Heart right ventricle (tissue), 16 donors: ENCODE measurements around the gene KRTAP22-1. TPM values are rescaled to one million over a fixed set of nuclear protein-coding genes. Genes with fewer than 3 reads are reported as not detected.

Source experiments
- ATAC-seq, 8 donors: fragments of 200-7000 bp; cut with Tn5 transposase; one replicate each; pipeline ENCODE4 v1.9.1; 2020; ENCODE audit warnings: mild to moderate bottlenecking in 8 of 8, moderate library complexity in 8 of 8, moderate number of reproducible peaks in 1 of 8
- DNase-seq, 2 donors: peaks; one replicate each; pipeline ENCODE4 v3.0.0-alpha.2; 2020
- H3K27ac ChIP-seq, 10 donors: fragments of 200-600 bp; sonication (generic) in 2 of 10; one replicate each; pipeline versions ENCODE4 v1.5.0 to v1.8.0; 2020 to 2022; ENCODE audit warnings: mild to moderate bottlenecking in 3 of 10
- H3K27me3 ChIP-seq, 7 donors: fragments of 200-600 bp; one replicate each; pipeline ENCODE4 v1.8.0; 2021 to 2022; ENCODE audit warnings: mild to moderate bottlenecking in 2 of 7
- H3K36me3 ChIP-seq, 9 donors: fragments of 200-600 bp; sonication (generic) in 1 of 9; one replicate each; pipeline versions ENCODE4 v1.5.0 to v1.8.0; 2020 to 2022; ENCODE audit warnings: mild to moderate bottlenecking in 2 of 9
- H3K4me1 ChIP-seq, 9 donors: fragments of 200-600 bp; sonication (generic) in 1 of 9; one replicate each; pipeline versions ENCODE4 v1.5.0 to v1.8.0; 2020 to 2022; ENCODE audit warnings: mild to moderate bottlenecking in 4 of 9
- H3K4me3 ChIP-seq, 10 donors: fragments of 200-600 bp; sonication (generic) in 2 of 10; one replicate each; pipeline versions ENCODE4 v1.5.0 to v1.8.0; 2020 to 2022; ENCODE audit warnings: mild to moderate bottlenecking in 7 of 10, moderate library complexity in 2 of 10
- H3K9me3 ChIP-seq, 11 donors: fragments of 200-600 bp in 10 of 11; sonication (generic) in 2 of 11; one replicate each; pipeline versions ENCODE4 v1.5.0 to v1.8.0; 2013 to 2022; ENCODE audit warnings: mild to moderate bottlenecking in 2 of 11, control low read depth in 1 of 11, moderate library complexity in 1 of 11
- CTCF ChIP-seq, 9 donors: fragments of 200-600 bp; sonication (generic) in 2 of 9; IDR thresholded peaks; one replicate each; pipeline versions ENCODE4 v1.5.0 to v1.8.0; 2021 to 2022; ENCODE audit warnings: antibody characterized with exemption in 9 of 9, mild to moderate bottlenecking in 5 of 9, moderate library complexity in 1 of 9
- WGBS, 2 donors: extraction: QIAGEN DNeasy Blood & Tissue Kit; methylation state at CpG; one replicate each; pipeline ENCODE4 v1.1.7; 2013; ENCODE audit warnings: inconsistent platforms in 1 of 2; 5-methylcytosine and 5-hydroxymethylcytosine counted together
- intact Hi-C, 10 donors: fragments of 100-400 bp; cut with DNase I; formaldehyde crosslinking; loops; one replicate each; pipeline versions ENCODE4 v1.11.1 to v1.14.2; 2022
- polyA plus RNA-seq, 2 donors: library from polyadenylated mRNA; stranded (reverse); fragments of 200-250 nt; gene quantifications; one replicate each; pipeline ENCODE4 v1.2.3, GENCODE V29; 2013
- total RNA-seq, 10 donors: library from RNA; stranded (reverse); fragmentation: NEBNext Ultra II Directional in 3 of 10; extraction: Animal tissue kit (Norgen Biotek cat#: 25700) in 3 of 10; gene quantifications; one replicate each; pipeline versions ENCODE4 v1.2.1 to v1.2.4, GENCODE V29; 2021 to 2023
- donor health status: Arrhythmogenic right ventricular cardiomyopathy.
- donor health status: ischemic (EF 13 %, LVEDD 7.1; RV severe dilation, severe dysfunction).
- donor health status: healthy with polysubstance abuse.
- donor health status: DM: no; HTN: yes; CAD: no.
- donor health status: DM: no; HTN: no; CAD: no.
- donor health status: ischemic (EF 25% LVEDD 6.9; RV normal size, moderate dysfunction).
- donor health status: ischemic (EF 25% LVEDD 5.7; RV mildly dilated, moderate dysfunction).
- donor health status: healthy.
- donor health status: DM: yes; HTN: yes; CAD: no.
- donor health status: Ischemic cardiomyopathy.
- donor health status: ischemic (EF 35%, LVEDD 5.7; RV mildly dilated, moderate dysfunction).
- donor health status: nonischemic (EF 11% LVEDD 7.7; RV severe dilation, severe dysfunction).
- donor health status: DM: yes; HTN: yes; CAD: no.
- donor health status: PGD.
- donor health status: ischemic (EF 29% LVEDD 5.4; RV normal size, mild dysfunction).
- donor health status: nonischemic (EF 23%, LVEDD 6.1; RV moderate dilation, normal function).

Gene KRTAP22-1
- total and polyA plus RNA-seq, 12 donors = not detected

- no peak within 1 kb of the TSS for H3K4me3 ChIP-seq
- WGBS, 2 donors = 91% methylated on average over 4 of the region's 4 CpGs
- intact Hi-C loops = no loop called here
These were observed 8.7 kb upstream of the KRTAP22-1 start, which contains the start of gene KRTAP6-3 for GRCh38 chr21:30592140-30592539. KRTAP6-3 (plus strand) TSS chr21:30592440; CDS start chr21:30592446, 6 bp downstream.

DNA sequence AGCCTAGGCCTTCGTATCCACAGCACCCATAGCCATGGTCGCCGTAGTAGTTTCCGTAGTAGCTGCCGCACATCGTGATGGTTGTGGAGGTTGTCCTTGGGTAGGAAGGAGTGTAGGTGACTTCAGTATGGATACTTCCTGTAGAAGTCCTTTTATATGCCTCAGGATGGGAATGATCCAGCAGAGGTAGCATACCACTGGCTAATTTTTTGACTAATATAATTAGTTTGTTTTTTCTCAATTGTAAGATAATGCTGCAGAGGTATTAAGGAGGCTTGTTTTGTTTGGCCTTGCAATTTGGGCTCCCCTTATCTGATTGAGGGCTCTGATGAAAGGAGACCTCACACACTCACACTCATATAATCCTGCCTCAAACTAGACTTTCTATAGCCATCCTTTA, 2.1 kb upstream of the KRTAP22-1 start, which contains the start of gene KRTAP6-2:
Gene KRTAP6-2, minus strand, starts transcription at position 101 of the 400 bp plus-strand sequence. Its CDS starts 28 bp downstream, at position 73.
- H3K36me3 ChIP-seq = no peaks in the 10 kb centered on the region
- H3K9me3 ChIP-seq = peaks cover 0 to 6% (median 0%) of the 10 kb centered on the region in 11 donors
- ATAC-seq (no peak), DNase-seq (no peak)
- H3K4me3 ChIP-seq = no peak within 1 kb of the TSS
- no peak within 1 kb of the TSS for H3K27ac ChIP-seq
- no peaks in the 10 kb centered on the region for H3K4me1 ChIP-seq
- no peaks in the 10 kb centered on the region for H3K27me3 ChIP-seq
- intact Hi-C loops = no loop called here
- WGBS, 2 donors = 93 to 98% methylated on average over 6 of the region's 6 CpGs
- TF ChIP-seq CTCF (IDR thresholded peaks at IDR 0.05) = no peak

More at GRCh38 chr21:30592140-30592539, 8.7 kb upstream of the KRTAP22-1 start, which contains the start of gene KRTAP6-3:
- Histone ChIP-seq H3K27ac (no peak within 1 kb of the TSS), H3K9me3 (no peaks in the 10 kb centered on the region), H3K27me3 (no peaks in the 10 kb centered on the region), H3K4me1 (no peaks in the 10 kb centered on the region), H3K36me3 (no peaks in the 10 kb centered on the region)
- no peak for TF ChIP-seq CTCF (IDR thresholded peaks at IDR 0.05)
- DNase-seq (no peak), ATAC-seq (no peak)

GRCh38 chr21:30605968-30606367, 5.1 kb downstream of the KRTAP22-1 start:
- TF ChIP-seq CTCF (IDR thresholded peaks at IDR 0.05) = no peak
- 89 to 90% methylated on average over 2 of the region's 2 CpGs for WGBS, 2 donors
- Histone ChIP-seq H3K27ac (no peak overlapping the region), H3K4me3 (no peak overlapping the region), H3K9me3 (peaks cover 0 to 8% (median 0%) of the 10 kb centered on the region in 11 donors), H3K27me3 (no peaks in the 10 kb centered on the region), H3K36me3 (no peaks in the 10 kb centered on the region), H3K4me1 (no peaks in the 10 kb centered on the region)
- DNase-seq = no peak
- no peak for ATAC-seq
- intact Hi-C loops = no loop called here

DNA sequence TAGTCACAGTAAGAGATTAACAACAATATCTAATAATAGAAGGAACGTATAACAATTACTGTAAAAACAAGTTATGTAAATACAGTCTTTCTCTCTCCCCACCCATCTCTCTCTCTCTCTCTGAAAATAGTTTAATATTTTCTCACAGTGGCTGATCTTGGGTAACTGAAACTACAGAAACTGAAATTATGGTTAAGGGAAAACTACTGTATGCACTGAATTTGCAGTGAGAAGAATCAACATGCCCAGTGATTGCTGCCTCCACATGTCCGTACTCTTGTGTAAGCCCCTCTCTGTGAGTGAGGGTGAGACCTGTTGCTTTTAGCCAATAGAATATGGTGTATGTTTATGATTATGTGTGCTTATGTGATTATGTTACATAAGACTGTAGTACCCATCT, 11.2 kb downstream of the KRTAP22-1 start:
- intact Hi-C loops = no loop called here
- ATAC-seq = no peak
- Histone ChIP-seq H3K27ac (no peak overlapping the region), H3K27me3 (no peaks in the 10 kb centered on the region), H3K4me3 (no peak overlapping the region), H3K36me3 (no peaks in the 10 kb centered on the region), H3K9me3 (peaks cover 0 to 12% (median 0%) of the 10 kb centered on the region in 11 donors), H3K4me1 (no peaks in the 10 kb centered on the region)
- TF ChIP-seq CTCF (IDR thresholded peaks at IDR 0.05) = no peak
- DNase-seq = no peak
- WGBS, 2 donors = 82 to 92% methylated on average over 2 of the region's 2 CpGs
